HG03558 (cell line): ENCODE results near the gene SELENOM.
"Not testable (repeated sequence)": the region's sequence is repeated elsewhere in the genome, so short reads cannot be mapped to it uniquely, and the experiment has no call there.

Experiments
- ATAC-seq: cut with Tn5 transposase; IDR thresholded peaks from one replicate; pipeline ENCODE4 v1.9.1; 2021; ENCODE audit warnings: moderate number of reproducible peaks; ENCODE audit not compliant: unreplicated experiment; ENCODE audit errors: extremely low read depth

Gene SELENOM

GRCh38 chr22:31081963-31082605, 25.3 kb downstream of the SELENOM start:
- ATAC-seq, result no peak

GRCh38 chr22:31080848-31081649, 26.3 kb downstream of the SELENOM start, which contains the start of gene SMTN:
Gene SMTN, plus strand, starts transcription at chr22:31081318. Its CDS starts 1,941 bp downstream, at chr22:31083259.
- no peak for ATAC-seq

GRCh38 chr22:31080164-31080847, 27.1 kb downstream of the SELENOM start:
- ATAC-seq, result no peak

DNA sequence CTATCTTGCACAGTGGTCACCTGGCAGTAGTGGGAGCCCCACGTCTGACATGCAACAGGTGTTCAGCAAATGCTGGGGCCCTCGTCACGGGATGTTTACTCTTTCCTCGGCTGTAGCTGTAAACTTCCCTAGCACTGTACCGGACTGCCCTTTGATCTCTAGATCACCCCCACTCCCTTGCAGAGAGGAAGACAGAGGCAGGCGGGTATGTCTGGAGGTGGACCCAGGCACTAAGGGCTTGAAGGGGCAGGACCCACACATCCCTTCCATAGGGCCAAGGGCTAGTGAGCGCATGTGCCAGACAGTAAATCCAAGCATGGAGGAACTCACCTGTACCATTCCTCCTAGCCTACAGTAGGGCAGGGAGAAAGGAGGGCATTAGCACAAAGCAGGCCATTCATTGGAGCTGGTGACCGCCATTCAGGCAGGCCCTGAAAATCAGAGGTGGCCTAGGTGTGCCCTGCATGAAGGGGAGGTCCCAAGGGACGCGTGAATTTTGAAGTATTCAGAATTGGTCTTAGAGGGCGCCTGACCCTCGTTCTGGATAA, 28.2 kb downstream of the SELENOM start:
- ATAC-seq, result no peak

GRCh38 chr22:31078389-31078788, 29.0 kb downstream of the SELENOM start:
- ATAC-seq, result not testable (repeated sequence)

GRCh38 chr22:31077681-31078080, 29.7 kb downstream of the SELENOM start:
- no peak for ATAC-seq

GRCh38 chr22:31075961-31076360, 31.4 kb downstream of the SELENOM start:
- ATAC-seq, result no peak

DNA sequence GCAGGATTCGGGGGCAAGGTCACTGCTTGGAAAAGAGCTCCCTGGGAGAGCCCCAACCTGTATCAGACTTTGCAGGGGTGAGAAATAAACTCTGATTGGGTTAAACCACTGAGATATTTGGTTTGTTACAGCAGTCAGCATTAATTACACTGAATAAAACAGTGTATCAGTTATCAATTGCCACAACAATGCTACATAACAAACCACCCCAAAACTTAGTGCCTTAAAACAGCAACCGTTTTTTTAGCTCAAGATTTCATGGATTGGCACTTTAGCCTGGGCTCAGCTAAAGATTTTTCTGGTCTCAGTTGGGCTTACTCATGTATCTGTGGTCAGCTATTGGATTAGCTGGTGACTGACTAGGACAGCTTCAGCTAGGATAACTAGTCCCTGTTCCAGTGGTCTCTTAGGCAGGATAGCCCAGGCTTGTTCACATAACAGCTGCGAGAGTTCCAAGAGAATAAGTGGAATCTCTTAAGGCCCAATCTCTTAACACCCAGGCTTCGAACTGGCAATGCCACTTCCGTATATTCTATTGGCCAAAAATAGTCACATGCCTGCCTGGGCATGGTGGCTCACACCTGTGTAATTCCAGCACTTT, 33.7 kb downstream of the SELENOM start:
- not testable (repeated sequence) for ATAC-seq

DNA sequence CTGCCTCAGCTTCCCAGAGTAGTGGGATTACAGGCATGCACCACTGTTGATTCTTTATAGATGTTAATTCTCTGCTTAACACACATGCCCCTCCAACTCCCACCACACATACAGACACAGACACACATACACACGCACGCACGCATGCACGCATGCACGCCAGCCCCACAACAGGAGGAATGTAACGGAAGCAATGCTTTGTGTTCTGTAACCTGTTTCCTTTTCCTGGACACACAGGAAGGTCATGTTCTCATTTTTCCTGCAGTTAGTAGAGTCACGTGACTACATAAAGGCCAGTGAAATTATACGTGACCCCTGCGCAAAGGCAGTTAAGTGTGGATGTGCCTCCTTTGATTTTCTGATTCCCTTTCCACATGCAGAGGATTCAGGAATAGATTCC, 34.2 kb downstream of the SELENOM start:
- ATAC-seq, result not testable (repeated sequence)

GRCh38 chr22:31069691-31070314, 37.6 kb downstream of the SELENOM start:
- not testable (repeated sequence) for ATAC-seq

DNA sequence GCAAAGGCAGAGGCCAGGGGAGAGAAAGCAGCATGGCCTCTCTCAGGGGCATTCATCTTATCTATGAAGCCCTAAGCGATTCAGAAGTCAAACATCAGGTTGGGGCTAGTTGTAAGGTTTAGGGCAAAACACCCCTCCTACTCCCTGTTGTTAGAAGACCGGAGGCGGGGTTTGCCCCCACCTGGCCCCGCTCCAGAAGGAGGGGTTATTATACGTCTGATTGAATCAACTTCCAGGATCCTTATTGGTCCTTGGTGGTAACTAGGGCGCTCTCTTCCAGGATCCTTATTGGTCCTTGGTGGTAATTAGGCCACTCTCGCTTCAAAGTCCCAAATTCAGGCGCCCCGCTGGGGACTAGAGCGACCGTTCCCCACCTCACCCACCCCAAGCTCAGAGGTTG, 38.4 kb downstream of the SELENOM start:
- no peak for ATAC-seq

DNA sequence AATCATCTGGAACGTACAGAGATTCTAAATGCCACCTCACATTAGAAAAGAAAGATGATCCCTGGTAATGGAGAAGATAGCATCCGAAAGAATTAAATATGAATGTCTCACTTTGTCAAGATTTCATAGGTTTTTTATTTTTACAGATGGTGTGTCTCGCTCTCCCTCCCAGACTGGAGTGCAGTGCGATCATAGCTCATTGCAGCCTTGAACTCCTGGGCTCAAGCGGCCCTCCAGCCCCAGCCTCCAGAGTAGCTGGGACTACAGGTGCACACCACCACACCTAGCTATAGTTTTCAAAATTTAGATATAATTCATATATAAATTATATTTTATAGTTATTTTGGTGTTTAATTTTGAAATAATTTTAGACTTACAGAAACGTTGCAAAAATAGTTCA, 43.0 kb downstream of the SELENOM start:
- no peak for ATAC-seq

DNA sequence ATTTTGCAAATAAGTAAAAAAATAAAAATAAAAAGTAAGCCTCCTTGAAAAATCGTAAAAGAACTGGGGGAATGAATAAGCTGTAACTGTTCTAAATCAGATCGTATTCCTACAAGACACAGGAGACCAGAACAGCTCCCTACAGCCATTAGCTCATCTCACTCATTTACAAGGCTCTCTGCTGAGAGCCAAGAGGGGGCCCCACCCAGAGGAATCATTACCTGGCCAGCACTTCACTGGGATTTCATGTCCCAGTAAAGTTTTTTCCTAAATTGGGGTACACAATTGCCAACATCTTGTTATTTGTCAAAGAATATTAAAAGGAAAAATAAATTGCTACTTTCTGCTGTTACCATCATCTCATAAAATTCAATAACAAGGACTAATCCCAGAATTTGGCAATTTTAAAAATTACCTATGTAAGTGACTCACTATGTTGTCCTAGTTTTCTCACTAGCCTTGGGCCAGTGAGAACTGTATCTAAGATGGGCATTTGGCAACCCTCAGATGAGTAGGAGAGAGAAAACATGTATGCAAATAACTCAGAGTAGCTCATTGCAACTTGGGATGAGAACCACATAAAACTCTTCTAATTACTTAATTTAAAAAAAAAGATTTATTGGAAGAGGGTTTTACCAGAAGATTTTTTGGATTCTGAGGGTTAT, 44.7 kb downstream of the SELENOM start:
- ATAC-seq, result no peak

- not testable (repeated sequence) for ATAC-seq
Observed at GRCh38 chr22:31059663-31060062, 47.7 kb downstream of the SELENOM start.

GRCh38 chr22:31056986-31057599, 50.3 kb downstream of the SELENOM start:
- no peak for ATAC-seq

- ATAC-seq, result no peak
Observed at GRCh38 chr22:31055635-31056159, 51.7 kb downstream of the SELENOM start.

DNA sequence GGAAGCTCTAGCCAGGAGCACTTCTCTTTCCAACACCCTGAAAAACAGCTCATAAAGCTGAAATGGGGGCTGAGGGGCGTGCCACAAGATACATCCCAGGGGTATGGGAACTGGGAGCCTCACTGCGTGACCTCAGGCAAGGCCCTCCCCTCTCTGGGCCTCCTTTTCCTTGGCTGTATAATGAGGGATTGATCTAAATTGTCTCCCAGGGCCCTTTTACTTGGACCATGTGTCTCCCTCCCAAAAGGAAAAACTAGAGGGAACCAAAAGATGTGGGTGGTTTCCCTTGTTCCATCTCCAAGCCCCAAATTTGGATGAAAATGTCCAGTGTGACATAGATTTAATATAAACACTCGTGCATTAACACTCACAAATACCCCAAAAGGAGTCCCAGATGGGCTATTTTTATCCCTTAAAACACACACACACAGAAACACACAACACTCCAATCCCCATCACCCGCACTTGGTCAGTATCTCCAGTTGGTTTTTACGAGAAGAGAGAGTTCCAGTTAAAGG, 52.2 kb downstream of the SELENOM start:
- no peak for ATAC-seq
